ENCODE measurements around the gene PIPOX. TPM values are rescaled to one million over a fixed set of nuclear protein-coding genes. Genes with fewer than 3 reads are reported as not detected.

Gene PIPOX
- total RNA-seq, 4 donors from 2014 or later: 0.52 to 11.2 (median 6.7) TPM

- TF ChIP-seq EP300 (IDR thresholded peaks at IDR 0.05) (no peak), CTCF (IDR thresholded peaks at IDR 0.05) (no peak), POLR2A (IDR thresholded peaks at IDR 0.05) (no peak), POLR2AphosphoS5 (IDR thresholded peaks at IDR 0.05) (no peak)
- H3K27ac ChIP-seq: no peak overlapping the region
- no peaks in the 10 kb centered on the region for H3K9me3 ChIP-seq
- H3K4me1 ChIP-seq: peaks cover 0 to 8% (median 5%) of the 10 kb centered on the region in 3 donors
- peaks cover 31% of the 10 kb centered on the region for H3K27me3 ChIP-seq
- H3K36me3 ChIP-seq: no peaks in the 10 kb centered on the region
- no peak for ATAC-seq
- no peak overlapping the region for H3K4me3 ChIP-seq
- 55 to 62% methylated on average over 7 of the region's 7 CpGs for WGBS, 2 donors (ENCODE audit: low coverage in 1 of 2)
Measured at GRCh38 chr17:29010586-29010985, 32.4 kb upstream of the PIPOX start.

GRCh38 chr17:29012535-29012934 lies 30.4 kb upstream of the PIPOX start:
- no peak overlapping the region for H3K27ac ChIP-seq
- no peak overlapping the region for H3K4me3 ChIP-seq
- no peaks in the 10 kb centered on the region for H3K9me3 ChIP-seq
- ATAC-seq: no peak
- TF ChIP-seq POLR2AphosphoS5 (IDR thresholded peaks at IDR 0.05): no peak
- no peak for TF ChIP-seq POLR2A (IDR thresholded peaks at IDR 0.05)
- no peak for TF ChIP-seq EP300 (IDR thresholded peaks at IDR 0.05)
- no peak for TF ChIP-seq CTCF (IDR thresholded peaks at IDR 0.05)
- H3K36me3 ChIP-seq: no peaks in the 10 kb centered on the region
- H3K4me1 ChIP-seq: no peaks in the 10 kb centered on the region
- peaks cover 29% of the 10 kb centered on the region for H3K27me3 ChIP-seq
- 100% methylated on average over 1 of the region's 1 CpG for WGBS, 2 donors (ENCODE audit: low coverage in 1 of 2)

GRCh38 chr17:29014716-29015115 lies 28.2 kb upstream of the PIPOX start:
- H3K27me3 ChIP-seq: peaks cover 40% of the 10 kb centered on the region
- no peaks in the 10 kb centered on the region for H3K9me3 ChIP-seq
- no peaks in the 10 kb centered on the region for H3K36me3 ChIP-seq
- H3K4me3 ChIP-seq: no peak overlapping the region
- TF ChIP-seq CTCF (IDR thresholded peaks at IDR 0.05) (no peak), POLR2AphosphoS5 (IDR thresholded peaks at IDR 0.05) (no peak), EP300 (IDR thresholded peaks at IDR 0.05) (no peak), POLR2A (IDR thresholded peaks at IDR 0.05) (no peak)
- ATAC-seq: no peak
- no peak overlapping the region for H3K27ac ChIP-seq
- peaks cover 0 to 3% (median 1%) of the 10 kb centered on the region in 3 donors for H3K4me1 ChIP-seq
- WGBS, 2 donors (ENCODE audit: low coverage in 1 of 2): 52 to 74% methylated on average over 3 to 5 of the region's 5 CpGs

- Histone ChIP-seq H3K4me1 (peaks cover 0 to 7% (median 3%) of the 10 kb centered on the region in 3 donors), H3K27ac (no peak overlapping the region), H3K4me3 (no peak overlapping the region), H3K27me3 (peaks cover 51% of the 10 kb centered on the region), H3K9me3 (no peaks in the 10 kb centered on the region), H3K36me3 (no peaks in the 10 kb centered on the region)
- no peak for TF ChIP-seq POLR2A (IDR thresholded peaks at IDR 0.05)
- no peak for TF ChIP-seq POLR2AphosphoS5 (IDR thresholded peaks at IDR 0.05)
- TF ChIP-seq CTCF (IDR thresholded peaks at IDR 0.05): no peak
- TF ChIP-seq EP300 (IDR thresholded peaks at IDR 0.05): no peak
- 63 to 67% methylated on average over 7 to 8 of the region's 13 CpGs for WGBS, 2 donors (ENCODE audit: low coverage in 1 of 2)
- ATAC-seq: no peak
Measured at GRCh38 chr17:29016345-29017210, 26.4 kb upstream of the PIPOX start.

All from gastroesophageal sphincter (tissue), 4 donors.